GM21723 (cell line): ENCODE results near the gene TPCN2.

Source experiments
- ATAC-seq: cut with Tn5 transposase; IDR thresholded peaks from one replicate; pipeline ENCODE4 v1.9.1; 2021; ENCODE audit warnings: mild to moderate bottlenecking, moderate library complexity; ENCODE audit not compliant: unreplicated experiment

Gene TPCN2

DNA sequence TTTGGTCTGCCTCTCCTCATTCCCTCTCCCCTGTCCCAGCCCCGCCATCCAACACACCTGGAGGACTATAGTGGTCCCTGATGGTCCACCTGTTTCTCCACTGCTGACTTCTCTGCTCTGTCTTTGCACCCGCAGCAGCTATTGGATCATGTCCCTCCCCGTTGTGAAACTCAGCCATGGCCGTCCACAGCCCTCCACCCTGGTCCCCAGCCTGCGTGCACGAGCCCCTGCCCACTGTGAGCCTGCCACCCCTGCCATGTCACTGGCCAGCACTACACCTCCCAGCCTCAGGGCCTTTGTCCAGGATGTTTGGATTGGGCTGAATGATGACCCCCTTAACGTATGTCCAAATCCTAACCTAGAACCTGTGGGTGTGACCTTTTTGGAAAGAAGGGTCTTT, 59.3 kb downstream of the TPCN2 start:
- no peak for ATAC-seq

DNA sequence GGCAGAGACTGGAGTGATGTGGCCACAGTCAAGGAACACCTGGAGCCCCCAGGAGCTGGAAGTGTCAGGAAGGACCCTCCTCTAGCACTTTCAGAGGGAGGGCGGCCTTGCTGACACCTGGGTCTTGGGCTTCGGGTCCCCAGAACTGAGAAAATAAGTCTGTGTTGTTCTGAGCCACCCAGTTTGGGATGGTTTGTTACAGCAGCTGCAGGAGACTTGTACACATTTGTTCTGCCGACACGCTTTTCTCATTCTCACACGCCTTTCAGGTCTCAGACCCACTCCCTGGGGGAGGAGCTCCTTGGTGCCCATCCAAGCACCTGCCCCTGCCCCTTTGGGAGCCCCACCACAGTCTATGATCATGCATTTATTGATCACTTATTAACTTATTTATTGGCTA, 59.8 kb downstream of the TPCN2 start:
- no peak for ATAC-seq

DNA sequence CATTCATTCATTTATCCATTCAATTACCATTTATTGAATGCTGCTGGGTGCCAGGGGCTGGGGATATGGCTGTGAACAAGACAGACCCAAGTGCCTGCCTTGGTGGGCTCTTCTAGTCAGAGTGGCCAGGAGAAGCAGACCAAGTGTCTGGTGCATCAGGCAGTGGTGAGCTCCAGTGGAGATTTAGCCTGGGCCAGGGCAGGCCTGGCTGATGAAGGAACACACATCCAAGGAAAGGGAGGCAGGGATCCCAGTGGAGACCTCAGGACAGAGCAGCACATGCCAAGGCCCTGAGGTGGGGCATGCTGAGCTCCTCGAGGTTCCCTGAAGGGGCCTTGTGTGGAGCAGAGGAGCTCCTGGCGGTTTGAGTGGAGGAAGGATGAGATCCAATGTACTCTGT, 60.4 kb downstream of the TPCN2 start:
- ATAC-seq = no peak

GRCh38 chr11:69110451-69110850, 61.7 kb downstream of the TPCN2 start:
- no peak for ATAC-seq

- ATAC-seq = no peak
These were observed 63.2 kb downstream of the TPCN2 start for GRCh38 chr11:69111624-69112542.

DNA sequence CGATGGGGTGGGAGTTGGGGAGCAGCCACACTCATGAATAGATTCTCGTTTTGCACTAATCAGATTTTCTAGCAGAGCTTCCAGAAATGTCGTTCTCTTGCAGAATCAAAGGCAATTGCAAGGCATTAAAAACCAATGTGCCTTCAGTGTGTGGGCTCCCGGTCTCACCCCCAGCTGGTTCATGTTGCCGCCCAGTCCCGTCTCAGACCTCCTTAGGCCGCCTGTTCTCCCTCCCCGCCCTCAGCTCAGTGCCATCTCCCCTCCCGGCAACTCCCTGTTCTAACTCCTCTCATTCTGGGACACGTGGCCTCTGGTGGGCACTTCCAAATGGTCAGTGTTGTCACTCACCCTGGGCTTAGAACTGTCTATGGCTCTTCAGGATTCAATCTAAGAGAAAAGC, 64.5 kb downstream of the TPCN2 start:
- no peak for ATAC-seq

GRCh38 chr11:69113646-69114340, 65.1 kb downstream of the TPCN2 start:
- ATAC-seq = no peak

DNA sequence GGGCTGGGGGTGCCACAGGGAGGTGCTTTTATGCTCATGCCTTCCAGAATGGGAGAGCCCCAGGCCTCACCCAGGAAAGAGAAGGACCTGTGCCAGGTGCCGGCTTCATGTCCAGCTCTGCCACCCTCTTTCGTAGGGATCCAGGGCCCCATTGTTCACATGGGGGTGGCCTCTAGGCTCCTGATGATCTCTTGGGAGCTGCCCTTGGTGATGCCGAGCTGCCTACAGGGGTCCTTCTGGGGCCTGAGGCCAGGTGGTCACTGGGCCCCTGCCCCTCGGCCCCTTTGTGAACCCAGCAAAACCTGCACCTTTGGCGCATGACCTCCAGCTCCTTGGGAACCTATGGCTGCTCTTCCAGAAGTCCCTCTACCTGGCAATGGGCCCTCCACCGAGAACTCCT, 65.6 kb downstream of the TPCN2 start:
- no peak for ATAC-seq

GRCh38 chr11:69114811-69115523, 66.2 kb downstream of the TPCN2 start:
- ATAC-seq = no peak

DNA sequence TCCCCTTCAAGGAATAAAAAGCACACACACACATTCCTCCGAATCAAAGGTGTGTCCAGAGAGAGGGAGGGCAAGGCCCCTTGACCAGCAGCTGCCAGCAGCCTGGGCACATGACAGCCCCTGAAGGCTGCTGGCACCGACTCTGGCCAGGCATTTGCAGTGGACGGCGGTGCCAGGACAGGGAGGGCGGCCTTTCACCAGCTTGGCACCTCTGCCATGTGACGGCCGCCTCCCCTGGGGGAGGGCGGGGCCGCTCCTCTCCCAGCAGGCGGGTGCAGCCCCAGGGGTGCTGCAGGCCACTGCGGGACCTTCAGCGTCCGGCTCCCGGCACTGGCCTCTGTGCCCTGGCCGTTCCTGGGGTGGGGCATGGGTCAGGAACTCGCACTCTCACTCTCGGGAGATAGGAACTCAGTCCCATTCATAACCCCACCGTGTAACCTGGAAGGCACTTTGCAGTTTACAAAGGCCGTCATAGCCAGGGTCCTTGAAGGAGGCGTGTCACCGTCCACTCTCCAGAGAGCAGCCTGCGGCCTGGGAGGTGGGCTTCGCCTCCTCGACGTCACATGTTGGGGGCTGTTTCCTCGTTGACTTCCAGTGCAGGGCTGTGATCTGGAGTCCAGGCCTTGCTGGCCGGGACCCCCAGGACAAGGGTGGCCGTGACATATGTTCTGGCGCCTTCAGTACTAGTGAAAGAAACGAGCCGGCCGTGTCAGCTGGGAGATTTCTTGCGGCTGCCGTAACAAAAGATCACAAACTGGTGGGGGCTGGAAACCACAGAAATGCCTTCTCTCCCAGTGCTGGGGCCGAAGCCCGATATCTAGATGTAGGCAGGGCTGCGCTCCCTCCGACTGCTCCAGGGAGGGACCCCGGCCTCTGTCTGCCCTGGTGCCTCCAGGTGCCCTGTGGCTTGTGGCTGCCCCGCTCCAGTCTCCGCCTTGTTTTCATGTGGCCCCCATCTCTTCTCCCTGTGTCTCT, 67.1 kb downstream of the TPCN2 start:
- ATAC-seq = no peak

GRCh38 chr11:69116671-69117070, 67.9 kb downstream of the TPCN2 start:
- no peak for ATAC-seq

DNA sequence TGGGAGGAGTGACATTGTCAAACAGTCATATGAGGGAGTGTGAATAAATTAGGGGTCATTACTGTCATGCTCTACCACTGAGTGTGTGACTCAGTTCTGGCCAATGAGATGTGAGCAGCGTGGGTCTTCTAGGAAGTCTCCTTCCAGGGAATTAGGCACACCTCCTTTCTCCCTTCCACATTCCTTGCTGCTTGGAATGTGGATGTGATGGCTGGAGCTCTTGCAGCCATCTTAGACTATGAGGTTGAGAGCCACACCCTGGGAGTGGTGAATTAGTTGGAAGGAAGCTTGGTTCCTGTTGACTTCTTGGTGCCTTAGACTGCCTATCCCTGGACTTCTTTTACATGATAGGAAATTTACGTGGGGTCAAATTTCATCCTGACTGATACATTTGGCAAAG, 70.5 kb downstream of the TPCN2 start:
- no peak for ATAC-seq

DNA sequence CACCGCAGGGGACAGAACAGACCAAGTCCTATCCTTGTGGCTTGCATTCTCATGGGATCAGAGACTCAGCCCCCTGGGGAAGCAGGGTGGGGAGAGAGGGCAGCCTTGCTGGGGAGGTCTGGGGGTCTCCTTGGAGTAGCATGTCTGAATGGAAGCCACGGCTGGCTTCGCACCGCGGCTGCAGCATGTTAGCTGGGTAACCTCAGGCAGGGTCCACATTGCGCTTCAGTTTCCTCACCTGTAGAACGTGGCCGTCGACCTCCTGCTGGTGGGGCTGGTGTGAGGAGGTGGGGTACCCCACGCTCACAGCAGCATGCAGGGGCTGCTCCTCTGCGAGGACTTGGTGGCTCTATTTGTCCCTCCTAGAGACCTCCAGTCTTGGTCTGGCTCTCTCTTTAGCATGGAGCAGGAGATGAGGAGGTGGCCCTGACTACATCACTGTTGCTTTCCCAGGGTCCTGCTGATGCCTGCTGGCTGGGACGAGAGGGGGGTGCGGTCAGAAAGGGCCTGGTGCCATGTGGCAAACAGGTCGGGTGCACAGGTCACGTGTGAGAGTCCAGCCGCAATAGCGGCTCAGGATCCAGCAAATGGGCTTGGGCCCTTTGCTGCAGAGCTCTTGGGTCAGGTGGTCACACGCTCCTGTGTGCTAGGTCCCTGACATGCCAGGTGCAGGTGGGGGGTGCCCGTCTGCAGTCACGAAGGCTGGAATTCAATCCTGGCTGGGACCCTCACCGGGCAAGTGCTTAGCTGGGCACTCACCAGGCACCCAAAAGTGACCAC, 71.6 kb downstream of the TPCN2 start:
- no peak for ATAC-seq

- no peak for ATAC-seq
These were observed 72.3 kb downstream of the TPCN2 start for GRCh38 chr11:69121021-69121420.

- ATAC-seq = no peak
These were observed 73.0 kb downstream of the TPCN2 start for GRCh38 chr11:69121621-69122325.

GRCh38 chr11:69122326-69122629, 73.5 kb downstream of the TPCN2 start:
- no peak for ATAC-seq

DNA sequence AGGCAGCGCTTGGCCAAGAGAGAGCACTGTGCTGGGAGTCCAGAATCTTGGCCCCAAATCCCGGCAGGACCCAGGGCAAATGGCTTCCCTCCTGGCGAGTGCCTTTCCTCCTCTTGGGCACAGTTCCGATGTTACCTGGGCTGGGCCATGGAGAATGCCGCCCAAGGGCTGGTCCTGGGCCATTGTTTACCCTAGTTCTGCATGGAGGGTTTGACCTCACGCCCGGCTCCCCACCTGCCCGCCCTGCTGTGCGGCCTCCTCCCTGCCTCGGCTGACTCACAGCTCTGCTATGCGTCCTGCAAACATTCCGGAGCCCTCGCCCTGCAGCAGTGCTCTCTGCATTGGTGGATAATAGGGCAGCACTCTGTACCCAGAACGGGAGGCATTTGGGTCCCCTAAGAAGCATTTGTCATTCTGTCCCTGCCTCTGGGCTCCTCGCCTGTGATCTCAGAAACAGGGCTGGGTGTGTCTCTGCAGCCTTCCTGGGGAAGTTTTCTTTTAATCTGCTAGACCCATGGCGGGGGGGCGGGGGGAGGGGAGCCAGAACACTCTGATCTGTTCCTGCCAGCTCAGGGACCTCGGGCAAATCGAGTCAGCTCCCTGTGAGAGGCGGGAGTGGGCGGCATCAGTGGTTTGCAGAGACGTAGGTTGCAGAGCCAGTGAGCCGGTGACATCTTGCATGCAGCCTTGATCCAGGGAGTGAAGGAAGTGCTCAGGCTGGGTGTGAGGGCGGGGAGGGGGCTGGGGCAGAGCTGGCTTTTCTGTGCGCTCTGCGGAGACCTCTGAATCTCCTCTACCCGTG, 74.1 kb downstream of the TPCN2 start:
- no peak for ATAC-seq
